Loucy (cell line): Measurements from ENCODE around the gene TAF4B.

Experiments
- H2AFZ ChIP-seq: fragments of 200-600 bp; sonication (generic); 2 replicates; pipeline ENCODE4 v1.6.0; 2016; ENCODE audit warnings: antibody characterized with exemption, mild to moderate bottlenecking, low read length, moderate library complexity
- H3F3A ChIP-seq: fragments of 200-600 bp; 2 replicates; pipeline ENCODE4 v1.6.0; 2016; ENCODE audit warnings: antibody characterized with exemption, low read depth, mild to moderate bottlenecking
- H3K27me3 ChIP-seq: fragments of 200-600 bp; sonication (generic); 2 replicates; pipeline ENCODE4 v1.6.1; 2014; ENCODE audit warnings: low read length, mild to moderate bottlenecking; ENCODE audit not compliant: insufficient read depth, poor library complexity, severe bottlenecking
- H3K36me3 ChIP-seq: fragments of 200-600 bp; sonication (generic); 2 replicates; pipeline ENCODE4 v1.6.1; 2016; ENCODE audit warnings: low read length; ENCODE audit not compliant: insufficient read depth
- H3K4me1 ChIP-seq: fragments of 200-600 bp; sonication (generic); 2 replicates; pipeline ENCODE4 v1.5.1; 2014; ENCODE audit warnings: low read length, mild to moderate bottlenecking; ENCODE audit not compliant: insufficient read depth, poor library complexity, severe bottlenecking
- H3K4me2 ChIP-seq: fragments of 200-600 bp; sonication (generic); 2 replicates; pipeline ENCODE4 v1.6.0; 2014; ENCODE audit warnings: antibody characterized with exemption, low read length, low read depth, mild to moderate bottlenecking; ENCODE audit not compliant: poor library complexity, severe bottlenecking
- H3K4me3 ChIP-seq: fragments of 200-600 bp; sonication (generic); 2 replicates; pipeline ENCODE4 v1.5.1; 2014; ENCODE audit warnings: low read length, mild to moderate bottlenecking, mixed read lengths; ENCODE audit not compliant: poor library complexity, severe bottlenecking
- H3K79me2 ChIP-seq: fragments of 200-600 bp; sonication (generic); 2 replicates; pipeline ENCODE4 v1.6.1; 2014; ENCODE audit warnings: low read length; ENCODE audit not compliant: insufficient read depth
- H3K9ac ChIP-seq: fragments of 200-600 bp; sonication (generic); 2 replicates; pipeline ENCODE4 v1.6.0; 2014; ENCODE audit warnings: mild to moderate bottlenecking, low read depth, low read length, moderate library complexity; ENCODE audit not compliant: poor library complexity, severe bottlenecking
- H3K9me2 ChIP-seq: fragments of 200-600 bp; sonication (generic); replicated peaks from 2 replicates; pipeline ENCODE4 v1.6.1; 2016; ENCODE audit warnings: low read depth, low read length, mixed read lengths
- H3K9me3 ChIP-seq: fragments of 200-600 bp; sonication (generic); 2 replicates; pipeline ENCODE4 v1.6.1; 2014; ENCODE audit warnings: mild to moderate bottlenecking, antibody characterized with exemption, low read length, low read depth; ENCODE audit not compliant: insufficient read depth
- H4K20me1 ChIP-seq: fragments of 200-600 bp; sonication (generic); 2 replicates; pipeline ENCODE4 v1.6.0; 2014; ENCODE audit warnings: antibody characterized with exemption, low read length, mild to moderate bottlenecking; ENCODE audit not compliant: insufficient read depth, poor library complexity, severe bottlenecking
- EZH2phosphoT487 ChIP-seq: fragments of 200-600 bp; IDR thresholded peaks from 2 replicates; pipeline ENCODE4 v1.6.1; 2018; ENCODE audit warnings: antibody characterized with exemption, mild to moderate bottlenecking, moderate library complexity, borderline replicate concordance
- TF ChIP-seq, protein P1 (sequence below): fragments of 200-600 bp; sonication (generic); conservative IDR thresholded peaks from 2 replicates; pipeline ENCODE4 v1.5.1; 2014; ENCODE audit warnings: mild to moderate bottlenecking, antibody characterized with exemption, low read length

The TAF4B gene

DNA sequence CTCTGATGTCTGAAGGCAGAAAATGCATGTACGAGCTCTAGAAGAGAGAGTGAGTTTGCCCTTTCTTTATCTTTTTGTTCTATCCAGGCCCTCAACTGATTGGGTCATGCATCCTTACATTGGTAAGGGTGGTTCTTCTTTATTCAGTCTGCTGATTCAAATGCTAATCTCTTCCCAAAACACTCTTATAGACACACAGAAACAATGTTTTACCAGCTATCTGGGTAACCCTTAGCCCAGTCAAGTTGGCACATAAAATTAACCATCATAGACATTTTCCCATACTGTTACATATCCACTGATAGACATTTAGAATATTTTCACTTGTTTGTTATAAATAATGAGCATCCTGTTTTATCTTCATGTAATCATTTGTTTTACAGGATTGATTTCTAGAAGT lies 141.2 kb downstream of the TAF4B start:
- TF ChIP-seq, protein P1, sequence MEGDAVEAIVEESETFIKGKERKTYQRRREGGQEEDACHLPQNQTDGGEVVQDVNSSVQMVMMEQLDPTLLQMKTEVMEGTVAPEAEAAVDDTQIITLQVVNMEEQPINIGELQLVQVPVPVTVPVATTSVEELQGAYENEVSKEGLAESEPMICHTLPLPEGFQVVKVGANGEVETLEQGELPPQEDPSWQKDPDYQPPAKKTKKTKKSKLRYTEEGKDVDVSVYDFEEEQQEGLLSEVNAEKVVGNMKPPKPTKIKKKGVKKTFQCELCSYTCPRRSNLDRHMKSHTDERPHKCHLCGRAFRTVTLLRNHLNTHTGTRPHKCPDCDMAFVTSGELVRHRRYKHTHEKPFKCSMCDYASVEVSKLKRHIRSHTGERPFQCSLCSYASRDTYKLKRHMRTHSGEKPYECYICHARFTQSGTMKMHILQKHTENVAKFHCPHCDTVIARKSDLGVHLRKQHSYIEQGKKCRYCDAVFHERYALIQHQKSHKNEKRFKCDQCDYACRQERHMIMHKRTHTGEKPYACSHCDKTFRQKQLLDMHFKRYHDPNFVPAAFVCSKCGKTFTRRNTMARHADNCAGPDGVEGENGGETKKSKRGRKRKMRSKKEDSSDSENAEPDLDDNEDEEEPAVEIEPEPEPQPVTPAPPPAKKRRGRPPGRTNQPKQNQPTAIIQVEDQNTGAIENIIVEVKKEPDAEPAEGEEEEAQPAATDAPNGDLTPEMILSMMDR: no peak
- TF ChIP-seq EZH2phosphoT487: no peak
- Histone ChIP-seq H3K4me3 (no peak overlapping the region), H3K36me3 (peaks cover 13% of the 10 kb centered on the region), H3K4me2 (no peak overlapping the region), H3K79me2 (no peaks in the 10 kb centered on the region), H2AFZ (no peak overlapping the region), H3F3A (no peaks in the 10 kb centered on the region), H4K20me1 (no peaks in the 10 kb centered on the region), H3K4me1 (no peaks in the 10 kb centered on the region), H3K9ac (no peak overlapping the region), H3K9me3 (no peaks in the 10 kb centered on the region), H3K27me3 (no peaks in the 10 kb centered on the region), H3K9me2 (no peaks in the 10 kb centered on the region)

DNA sequence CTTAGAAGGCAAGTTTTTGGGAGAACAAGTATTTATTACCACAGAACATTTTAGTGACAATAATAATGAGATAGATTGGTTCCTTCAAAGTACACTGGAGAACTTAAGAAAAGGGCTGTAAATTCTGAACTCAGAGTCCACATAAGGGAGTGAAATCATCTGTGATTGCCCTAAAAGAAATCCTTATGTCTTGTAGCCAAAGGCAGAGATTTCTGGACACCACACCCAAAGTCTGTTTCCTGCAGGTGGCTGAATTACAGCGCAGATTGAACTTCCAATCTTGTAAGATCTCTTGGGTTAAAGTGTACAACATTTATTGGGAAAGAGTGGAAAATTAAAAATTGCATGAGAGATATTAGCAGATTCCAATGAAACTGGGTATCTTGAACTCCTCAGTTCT lies 143.8 kb downstream of the TAF4B start:
- H3K4me1 ChIP-seq: no peaks in the 10 kb centered on the region
- TF ChIP-seq, protein P1: no peak
- TF ChIP-seq EZH2phosphoT487: no peak
- H3K4me3 ChIP-seq: no peak overlapping the region
- H3K9me2 ChIP-seq: no peaks in the 10 kb centered on the region
- H3K9me3 ChIP-seq: no peaks in the 10 kb centered on the region
- H3F3A ChIP-seq: no peaks in the 10 kb centered on the region
- H4K20me1 ChIP-seq: no peaks in the 10 kb centered on the region
- no peak overlapping the region for H2AFZ ChIP-seq
- no peak overlapping the region for H3K4me2 ChIP-seq
- H3K27me3 ChIP-seq: no peaks in the 10 kb centered on the region
- peaks cover 13% of the 10 kb centered on the region for H3K36me3 ChIP-seq
- no peak overlapping the region for H3K9ac ChIP-seq
- H3K79me2 ChIP-seq: no peaks in the 10 kb centered on the region

DNA sequence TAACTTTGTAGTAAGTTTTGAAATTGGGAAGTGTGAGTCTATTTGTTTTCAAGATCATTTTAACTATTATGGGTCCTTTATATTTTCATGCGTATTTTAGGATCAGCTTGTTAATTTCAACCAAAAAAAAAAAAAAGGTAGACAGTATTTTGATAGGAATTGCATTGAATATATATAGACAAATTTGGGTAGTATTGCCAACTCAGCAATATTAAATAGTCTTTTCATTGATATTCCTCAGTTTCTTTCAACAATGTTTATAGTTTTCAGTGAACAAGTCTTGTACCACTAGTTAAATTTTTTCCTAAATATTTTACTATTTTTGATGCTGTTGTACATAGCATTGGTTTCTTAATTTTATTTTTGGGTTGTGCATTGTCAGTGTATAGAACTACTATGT lies 149.9 kb downstream of the TAF4B start:
- no peak overlapping the region for H3K9ac ChIP-seq
- no peak overlapping the region for H3K4me2 ChIP-seq
- H3F3A ChIP-seq: no peaks in the 10 kb centered on the region
- no peaks in the 10 kb centered on the region for H3K36me3 ChIP-seq
- no peak overlapping the region for H2AFZ ChIP-seq
- no peak for TF ChIP-seq EZH2phosphoT487
- TF ChIP-seq, protein P1: no peak
- H3K79me2 ChIP-seq: no peaks in the 10 kb centered on the region
- no peaks in the 10 kb centered on the region for H4K20me1 ChIP-seq
- H3K9me2 ChIP-seq: no peaks in the 10 kb centered on the region
- no peaks in the 10 kb centered on the region for H3K4me1 ChIP-seq
- no peak overlapping the region for H3K4me3 ChIP-seq
- no peaks in the 10 kb centered on the region for H3K27me3 ChIP-seq
- H3K9me3 ChIP-seq: no peaks in the 10 kb centered on the region
